ENCODE measurements around the gene SWAP70. TPM values are rescaled to one million over a fixed set of nuclear protein-coding genes. Genes with fewer than 3 reads are reported as not detected.

SWAP70 gene
- total RNA-seq = 10 to 100 TPM; 28.8 to 30.7 TPM
- 19.8 TPM for polyA plus RNA-seq (2013, experiment 1 of 2)
- polyA plus RNA-seq (2013, experiment 2 of 2) = 19.6 TPM
- long read RNA-seq, experiment 1, full-length matches to known transcripts = 1 of 12 reads
- long read RNA-seq, experiment 1, partial matches to known transcripts = 9 of 12 reads
- long read RNA-seq, experiment 1, other reads (novel, unspliced or antisense) = 2 of 12 reads
- long read RNA-seq, experiment 2, full-length matches to known transcripts = 107 of 125 reads
- long read RNA-seq, experiment 2, partial matches to known transcripts = 14 of 125 reads
- long read RNA-seq, experiment 2, other reads (novel, unspliced or antisense) = 4 of 125 reads
- long read RNA-seq, experiment 3, full-length matches to known transcripts = 144 of 157 reads
- long read RNA-seq, experiment 3, partial matches to known transcripts = 4 of 157 reads
- long read RNA-seq, experiment 3, other reads (novel, unspliced or antisense) = 9 of 157 reads
- long read RNA-seq, experiment 4, full-length matches to known transcripts = 14 of 34 reads
- long read RNA-seq, experiment 4, partial matches to known transcripts = 15 of 34 reads
- long read RNA-seq, experiment 4, other reads (novel, unspliced or antisense) = 5 of 34 reads

DNA sequence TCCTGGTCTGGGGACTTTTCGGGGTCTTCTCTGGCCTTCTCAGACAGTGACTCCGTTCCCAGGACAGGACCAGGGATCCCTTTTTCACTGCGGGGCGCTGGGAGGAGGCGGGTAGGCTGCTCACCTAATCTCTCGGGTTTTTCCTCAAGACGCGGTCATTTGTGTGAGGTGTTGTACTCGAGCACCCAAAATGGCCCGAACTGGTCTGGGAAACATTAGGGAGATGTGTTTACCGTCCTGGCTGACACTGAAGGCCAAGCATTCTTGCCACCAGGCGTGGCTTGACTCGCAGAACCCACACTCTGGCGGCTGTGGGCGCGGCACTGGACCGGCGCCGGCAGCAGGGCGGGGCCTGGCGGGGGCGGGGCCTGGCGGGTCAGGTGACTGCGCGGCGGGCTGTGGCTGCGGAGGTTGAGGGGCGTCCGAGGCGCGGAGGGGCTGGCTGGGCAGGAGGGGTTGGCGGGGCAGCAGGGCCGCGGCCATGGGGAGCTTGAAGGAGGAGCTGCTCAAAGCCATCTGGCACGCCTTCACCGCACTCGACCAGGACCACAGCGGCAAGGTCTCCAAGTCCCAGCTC lies at the start of gene SWAP70:
SWAP70 (plus strand) TSS at position 379 of the 577 bp plus-strand sequence; CDS start at position 482, 103 bp downstream.
- Histone ChIP-seq H3K36me3 (ENCODE audit: control insufficient read depth, insufficient read depth, low read length) (peaks cover 10% of the 10 kb centered on the region), H3K27ac (ENCODE audit: low read depth, low read length) (peak within 1 kb of the TSS; percentile 35), H3K4me1 (ENCODE audit: control insufficient read depth, insufficient read depth, low read length) (no peaks in the 10 kb centered on the region), H3K4me3 (ENCODE audit: low read length) (peak within 1 kb of the TSS; percentile 86), H3K9ac (ENCODE audit: extremely low read depth, low read length, poor library complexity, severe bottlenecking) (peak within 1 kb of the TSS; percentile 94), H3K27me3 (ENCODE audit: control insufficient read depth, insufficient read depth, low read length, poor library complexity, severe bottlenecking) (no peaks in the 10 kb centered on the region), H3K9me3 (ENCODE audit: control insufficient read depth, low read length) (peaks cover 13% of the 10 kb centered on the region)
- H3K4me1 Mint-ChIP-seq = peaks cover 5% of the 10 kb centered on the region
- peak within 1 kb of the TSS; percentile 91 for H3K4me3 Mint-ChIP-seq
- H3K36me3 Mint-ChIP-seq (ENCODE audit: low read depth) = peaks cover 17% of the 10 kb centered on the region
- H3K9me3 Mint-ChIP-seq = peaks cover 11% of the 10 kb centered on the region
- DNase-seq = peak; percentile 99
- H3K27me3 Mint-ChIP-seq (ENCODE audit: insufficient read depth) = peaks cover 3% of the 10 kb centered on the region
- H3K27ac Mint-ChIP-seq = peak within 1 kb of the TSS; percentile 98
- 2 to 5% methylated on average over 12 to 38 of the region's 38 CpGs for WGBS, 2 experiments (ENCODE audit: insufficient coverage in 1 of 2, insufficient read length in 1 of 2)
- TF ChIP-seq, protein P1, sequence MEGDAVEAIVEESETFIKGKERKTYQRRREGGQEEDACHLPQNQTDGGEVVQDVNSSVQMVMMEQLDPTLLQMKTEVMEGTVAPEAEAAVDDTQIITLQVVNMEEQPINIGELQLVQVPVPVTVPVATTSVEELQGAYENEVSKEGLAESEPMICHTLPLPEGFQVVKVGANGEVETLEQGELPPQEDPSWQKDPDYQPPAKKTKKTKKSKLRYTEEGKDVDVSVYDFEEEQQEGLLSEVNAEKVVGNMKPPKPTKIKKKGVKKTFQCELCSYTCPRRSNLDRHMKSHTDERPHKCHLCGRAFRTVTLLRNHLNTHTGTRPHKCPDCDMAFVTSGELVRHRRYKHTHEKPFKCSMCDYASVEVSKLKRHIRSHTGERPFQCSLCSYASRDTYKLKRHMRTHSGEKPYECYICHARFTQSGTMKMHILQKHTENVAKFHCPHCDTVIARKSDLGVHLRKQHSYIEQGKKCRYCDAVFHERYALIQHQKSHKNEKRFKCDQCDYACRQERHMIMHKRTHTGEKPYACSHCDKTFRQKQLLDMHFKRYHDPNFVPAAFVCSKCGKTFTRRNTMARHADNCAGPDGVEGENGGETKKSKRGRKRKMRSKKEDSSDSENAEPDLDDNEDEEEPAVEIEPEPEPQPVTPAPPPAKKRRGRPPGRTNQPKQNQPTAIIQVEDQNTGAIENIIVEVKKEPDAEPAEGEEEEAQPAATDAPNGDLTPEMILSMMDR (conservative IDR thresholded peaks at IDR 0.05) = peak; percentile 71

DNA sequence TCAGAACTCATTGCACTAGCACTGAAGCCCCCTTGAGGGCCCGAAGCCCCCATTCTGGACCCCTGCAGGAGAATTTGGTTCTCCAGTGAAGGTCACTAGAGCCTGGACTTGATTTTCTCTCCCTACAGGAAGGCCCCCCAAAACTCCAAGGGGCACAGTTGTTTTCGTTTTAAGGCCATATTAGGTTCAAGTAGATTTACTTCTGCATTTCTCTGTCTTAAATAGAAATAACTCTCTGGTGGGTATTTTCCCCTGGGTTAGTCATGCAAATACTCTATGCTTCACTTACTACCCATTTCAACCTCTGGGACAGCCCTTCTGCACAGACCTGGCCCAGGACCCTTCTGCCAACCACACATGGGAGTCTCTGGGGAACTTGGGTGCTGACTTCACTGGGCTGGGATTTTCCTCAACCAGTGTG lies 48.8 kb upstream of the SWAP70 start:
- DNase-seq = no peak
- Histone ChIP-seq H3K4me1 (ENCODE audit: control insufficient read depth, insufficient read depth, low read length) (no peaks in the 10 kb centered on the region), H3K36me3 (ENCODE audit: control insufficient read depth, insufficient read depth, low read length) (no peaks in the 10 kb centered on the region), H3K9me3 (ENCODE audit: control insufficient read depth, low read length) (no peaks in the 10 kb centered on the region), H3K27ac (ENCODE audit: low read depth, low read length) (no peak overlapping the region), H3K27me3 (ENCODE audit: control insufficient read depth, insufficient read depth, low read length, poor library complexity, severe bottlenecking) (no peaks in the 10 kb centered on the region), H3K9ac (ENCODE audit: extremely low read depth, low read length, poor library complexity, severe bottlenecking) (no peak overlapping the region), H3K4me3 (ENCODE audit: low read length) (peak overlapping the region; percentile 75)
- TF ChIP-seq, protein P1 (conservative IDR thresholded peaks at IDR 0.05) = no peak
- 97 to 100% methylated on average over 1 to 2 of the region's 2 CpGs for WGBS, 2 experiments (ENCODE audit: insufficient coverage in 1 of 2, insufficient read length in 1 of 2)
- H3K36me3 Mint-ChIP-seq (ENCODE audit: low read depth) = no peaks in the 10 kb centered on the region
- no peak overlapping the region for H3K27ac Mint-ChIP-seq
- H3K4me1 Mint-ChIP-seq = peaks cover 18% of the 10 kb centered on the region
- H3K27me3 Mint-ChIP-seq (ENCODE audit: insufficient read depth) = no peaks in the 10 kb centered on the region
- no peaks in the 10 kb centered on the region for H3K9me3 Mint-ChIP-seq
- peak overlapping the region; percentile 68 for H3K4me3 Mint-ChIP-seq

DNA sequence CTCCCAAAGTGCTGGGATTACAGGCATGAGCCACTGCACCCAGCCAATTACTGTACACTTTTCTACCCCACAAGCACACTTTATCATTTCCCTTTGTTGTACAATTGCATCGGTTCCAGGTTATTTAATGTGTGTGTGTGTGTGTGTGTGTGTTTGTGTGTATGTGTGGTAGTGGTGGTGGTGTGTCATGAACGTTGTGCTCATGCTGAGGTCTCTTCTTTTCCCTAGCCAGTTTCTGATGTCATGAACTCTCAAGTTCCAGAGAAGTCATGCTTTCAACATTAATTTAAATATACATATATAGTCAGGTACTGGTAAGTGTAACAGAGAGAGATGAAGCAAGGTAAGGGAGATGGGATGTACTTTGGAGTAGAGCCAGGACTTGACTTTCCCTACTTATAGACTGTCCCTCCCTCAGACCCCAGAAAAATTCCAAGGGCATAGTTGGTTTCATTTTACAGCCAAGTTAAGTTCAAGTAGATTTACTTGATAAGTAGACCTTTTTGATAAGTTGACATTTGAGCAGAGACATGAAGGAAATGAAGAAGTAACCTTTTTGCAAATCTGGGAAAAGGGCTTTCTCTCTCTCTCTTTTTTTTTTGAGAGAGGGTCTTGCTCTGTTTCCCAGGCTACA lies 47.7 kb upstream of the SWAP70 start:
- WGBS, 2 experiments (ENCODE audit: insufficient coverage in 1 of 2, insufficient read length in 1 of 2) = no CpG with 5 or more reads among the region's 2 CpGs
- Mint-ChIP-seq H3K27me3 (ENCODE audit: insufficient read depth) (no peaks in the 10 kb centered on the region), H3K4me1 (peaks cover 17% of the 10 kb centered on the region)

More for the DNA sequence above, 47.7 kb upstream of the SWAP70 start:
- TF ChIP-seq, protein P1 (conservative IDR thresholded peaks at IDR 0.05) = no peak
- H3K27ac Mint-ChIP-seq = no peak overlapping the region
- Histone ChIP-seq H3K36me3 (ENCODE audit: control insufficient read depth, insufficient read depth, low read length) (no peaks in the 10 kb centered on the region), H3K4me3 (ENCODE audit: low read length) (no peak overlapping the region), H3K27me3 (ENCODE audit: control insufficient read depth, insufficient read depth, low read length, poor library complexity, severe bottlenecking) (no peaks in the 10 kb centered on the region), H3K27ac (ENCODE audit: low read depth, low read length) (no peak overlapping the region), H3K9me3 (ENCODE audit: control insufficient read depth, low read length) (no peaks in the 10 kb centered on the region), H3K4me1 (ENCODE audit: control insufficient read depth, insufficient read depth, low read length) (no peaks in the 10 kb centered on the region), H3K9ac (ENCODE audit: extremely low read depth, low read length, poor library complexity, severe bottlenecking) (no peak overlapping the region)
- DNase-seq = no peak
- H3K36me3 Mint-ChIP-seq (ENCODE audit: low read depth) = no peaks in the 10 kb centered on the region
- no peaks in the 10 kb centered on the region for H3K9me3 Mint-ChIP-seq
- H3K4me3 Mint-ChIP-seq = no peak overlapping the region
